Endothelial cell of coronary artery (primary cell): Measurements from ENCODE around the gene PLSCR4. TPM values are rescaled to one million over a fixed set of nuclear protein-coding genes. Genes with fewer than 3 reads are reported as not detected.

Experiments
- total RNA-seq: library from RNA; depleted of rRNA; stranded (reverse); fragments of >200 nt; gene quantifications from 2 replicates; pipeline ENCODE4 v1.2.3, GENCODE V29; 2014

Gene PLSCR4, protein sequence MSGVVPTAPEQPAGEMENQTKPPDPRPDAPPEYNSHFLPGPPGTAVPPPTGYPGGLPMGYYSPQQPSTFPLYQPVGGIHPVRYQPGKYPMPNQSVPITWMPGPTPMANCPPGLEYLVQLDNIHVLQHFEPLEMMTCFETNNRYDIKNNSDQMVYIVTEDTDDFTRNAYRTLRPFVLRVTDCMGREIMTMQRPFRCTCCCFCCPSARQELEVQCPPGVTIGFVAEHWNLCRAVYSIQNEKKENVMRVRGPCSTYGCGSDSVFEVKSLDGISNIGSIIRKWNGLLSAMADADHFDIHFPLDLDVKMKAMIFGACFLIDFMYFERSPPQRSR
- 34.5 and 94.1 TPM in 2 replicates for total RNA-seq

GRCh38 chr3:146250449-146251382, at the start of gene PLSCR4:
PLSCR4 (minus strand) TSS chr3:146251105; CDS start chr3:146222071, 29,034 bp downstream.

DNA sequence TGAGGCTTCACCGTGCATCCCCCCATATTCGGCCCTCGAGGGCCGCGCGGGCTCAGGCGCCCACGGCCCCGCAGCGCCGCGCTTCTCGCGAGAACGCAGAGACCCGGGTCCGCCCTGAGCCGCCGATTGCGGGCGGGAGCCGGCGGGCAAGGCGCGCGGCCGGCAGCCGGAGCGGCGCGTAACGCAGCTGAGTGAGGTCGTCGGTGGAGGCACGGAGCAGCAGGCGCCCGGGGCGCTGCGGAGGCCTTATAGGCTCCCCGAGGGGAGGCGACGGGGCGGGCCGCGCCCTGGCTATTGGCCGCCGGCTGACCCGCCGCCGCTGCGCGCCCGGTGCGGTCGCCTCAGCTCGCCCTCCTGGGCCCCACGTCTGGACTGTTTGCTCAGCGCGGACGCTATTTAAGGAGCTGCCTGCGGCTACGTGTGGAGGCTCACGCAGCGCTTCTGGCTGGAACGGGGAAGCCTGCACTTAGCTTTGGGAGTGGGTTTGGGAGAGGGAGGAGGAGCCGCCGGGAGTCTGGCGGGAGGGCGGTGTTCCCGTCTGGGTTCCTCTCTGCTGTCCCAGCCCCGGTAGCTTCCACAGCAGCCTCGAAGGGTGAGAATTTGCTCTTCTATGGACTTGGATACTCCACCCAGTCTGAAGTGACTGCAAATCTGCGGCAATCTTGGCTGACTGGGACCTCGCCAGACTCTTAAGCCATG, 89.8 kb downstream of the PLSCR4 start, which contains the start of gene PLOD2:
PLOD2 (minus strand) TSS at position 221 of the 699 bp plus-strand sequence; CDS start at position 26, 195 bp downstream.

Other genes with a start within 250 kb of the PLSCR4 start
- gene PLOD2, start 89.9 kb downstream of the PLSCR4 start, total RNA-seq: 156 and 649 TPM in 2 replicates
- gene PLSCR2, start 218.5 kb upstream of the PLSCR4 start, total RNA-seq: 0.18 TPM in 1 of 2 replicates, not detected in the other